Activated T-helper 17 cell treated with anti-CD3 and anti-CD28 coated beads, Interleukin-2, amount 50 U/mL, for 72 hours (primary cell): ENCODE data around the gene CHML. TPM values are rescaled to one million over a fixed set of nuclear protein-coding genes. Genes with fewer than 3 reads are reported as not detected.

Experiments
- ATAC-seq: fragments of 150-1000 bp; cut with Tn5 transposase; replicated peaks from 2 replicates; pipeline ENCODE4 v1.10.0; 2021; ENCODE audit warnings: mild to moderate bottlenecking, moderate library complexity
- H3K27ac Mint-ChIP-seq: one replicate; pipeline ENCODE4 v1.8.0; 2022; ENCODE audit warnings: mixed read lengths
- H3K27me3 Mint-ChIP-seq: one replicate; pipeline ENCODE4 v1.8.0; 2022; ENCODE audit warnings: mixed read lengths
- H3K36me3 Mint-ChIP-seq: one replicate; pipeline ENCODE4 v1.8.0; 2022; ENCODE audit warnings: low read depth, mild to moderate bottlenecking, mixed read lengths
- H3K4me1 Mint-ChIP-seq: one replicate; pipeline ENCODE4 v1.8.0; 2022; ENCODE audit warnings: mixed read lengths
- H3K4me3 Mint-ChIP-seq: one replicate; pipeline ENCODE4 v1.8.0; 2022; ENCODE audit warnings: mild to moderate bottlenecking, mixed read lengths
- H3K9me3 Mint-ChIP-seq: one replicate; pipeline ENCODE4 v1.8.0; 2022; ENCODE audit warnings: mixed read lengths
- total RNA-seq, 2 donors: library from RNA; stranded (reverse); gene quantifications; one replicate each; pipeline ENCODE4 v1.2.3, GENCODE V29; 2022

Gene CHML
- total RNA-seq, 2 donors from 2014 or later: 8.9 to 13.4 TPM

- no peak overlapping the region for H3K27ac Mint-ChIP-seq
- peaks cover 25% of the 10 kb centered on the region for H3K4me1 Mint-ChIP-seq
- peak overlapping the region; percentile 83 for H3K4me3 Mint-ChIP-seq
- H3K9me3 Mint-ChIP-seq: peaks cover 4% of the 10 kb centered on the region
- peaks cover 41% of the 10 kb centered on the region for H3K36me3 Mint-ChIP-seq
- ATAC-seq: no peak
- no peaks in the 10 kb centered on the region for H3K27me3 Mint-ChIP-seq
Measured at GRCh38 chr1:241638099-241638682, 2.0 kb downstream of the CHML start.

- Mint-ChIP-seq H3K4me1 (peaks cover 25% of the 10 kb centered on the region), H3K27me3 (no peaks in the 10 kb centered on the region), H3K36me3 (peaks cover 41% of the 10 kb centered on the region), H3K9me3 (peaks cover 4% of the 10 kb centered on the region), H3K27ac (no peak overlapping the region), H3K4me3 (peak overlapping the region; percentile 83)
- ATAC-seq: no peak
Measured at GRCh38 chr1:241637604-241638003, 2.6 kb downstream of the CHML start.

- Mint-ChIP-seq H3K9me3 (peaks cover 4% of the 10 kb centered on the region), H3K36me3 (peaks cover 45% of the 10 kb centered on the region), H3K4me1 (peaks cover 27% of the 10 kb centered on the region), H3K27ac (no peak overlapping the region), H3K27me3 (no peaks in the 10 kb centered on the region), H3K4me3 (peak overlapping the region; percentile 83)
- no peak for ATAC-seq
Measured at GRCh38 chr1:241637046-241637590, 3.1 kb downstream of the CHML start.

- peaks cover 52% of the 10 kb centered on the region for H3K36me3 Mint-ChIP-seq
Measured at GRCh38 chr1:241636291-241636690, 3.9 kb downstream of the CHML start.

GRCh38 chr1:241635556-241636152 lies 4.5 kb downstream of the CHML start:
- Mint-ChIP-seq H3K9me3 (peaks cover 2% of the 10 kb centered on the region), H3K27me3 (no peaks in the 10 kb centered on the region), H3K4me1 (peaks cover 23% of the 10 kb centered on the region), H3K36me3 (peaks cover 52% of the 10 kb centered on the region), H3K4me3 (no peak overlapping the region), H3K27ac (no peak overlapping the region)
- no peak for ATAC-seq

More at GRCh38 chr1:241636291-241636690, 3.9 kb downstream of the CHML start:
- Mint-ChIP-seq H3K27ac (no peak overlapping the region), H3K4me1 (peaks cover 29% of the 10 kb centered on the region), H3K27me3 (no peaks in the 10 kb centered on the region), H3K9me3 (peaks cover 4% of the 10 kb centered on the region), H3K4me3 (no peak overlapping the region)
- ATAC-seq: no peak

GRCh38 chr1:241632987-241633386 lies 7.2 kb downstream of the CHML start:
- H3K27me3 Mint-ChIP-seq: no peaks in the 10 kb centered on the region
- H3K27ac Mint-ChIP-seq: no peak overlapping the region
- H3K4me1 Mint-ChIP-seq: peaks cover 18% of the 10 kb centered on the region
- no peaks in the 10 kb centered on the region for H3K9me3 Mint-ChIP-seq
- peaks cover 53% of the 10 kb centered on the region for H3K36me3 Mint-ChIP-seq
- ATAC-seq: no peak
- no peak overlapping the region for H3K4me3 Mint-ChIP-seq

- H3K4me3 Mint-ChIP-seq: no peak overlapping the region
- H3K4me1 Mint-ChIP-seq: peaks cover 11% of the 10 kb centered on the region
- H3K27ac Mint-ChIP-seq: no peak overlapping the region
- ATAC-seq: no peak
- H3K9me3 Mint-ChIP-seq: no peaks in the 10 kb centered on the region
- no peaks in the 10 kb centered on the region for H3K27me3 Mint-ChIP-seq
- H3K36me3 Mint-ChIP-seq: peaks cover 40% of the 10 kb centered on the region
Measured at GRCh38 chr1:241631674-241632073, 8.5 kb downstream of the CHML start.

GRCh38 chr1:241630899-241631298 lies 9.3 kb downstream of the CHML start:
- H3K4me1 Mint-ChIP-seq: peaks cover 11% of the 10 kb centered on the region
- no peak for ATAC-seq
- no peak overlapping the region for H3K27ac Mint-ChIP-seq
- no peak overlapping the region for H3K4me3 Mint-ChIP-seq
- peaks cover 35% of the 10 kb centered on the region for H3K36me3 Mint-ChIP-seq
- H3K27me3 Mint-ChIP-seq: no peaks in the 10 kb centered on the region
- H3K9me3 Mint-ChIP-seq: no peaks in the 10 kb centered on the region

- Mint-ChIP-seq H3K9me3 (no peaks in the 10 kb centered on the region), H3K27me3 (no peaks in the 10 kb centered on the region), H3K36me3 (peaks cover 31% of the 10 kb centered on the region), H3K4me1 (peaks cover 11% of the 10 kb centered on the region), H3K27ac (no peak overlapping the region), H3K4me3 (no peak overlapping the region)
- no peak for ATAC-seq
Measured at GRCh38 chr1:241630476-241630875, 9.7 kb downstream of the CHML start.

- peaks cover 11% of the 10 kb centered on the region for H3K4me1 Mint-ChIP-seq
- H3K4me3 Mint-ChIP-seq: no peak overlapping the region
- no peaks in the 10 kb centered on the region for H3K9me3 Mint-ChIP-seq
- H3K27me3 Mint-ChIP-seq: no peaks in the 10 kb centered on the region
- ATAC-seq: no peak
- H3K27ac Mint-ChIP-seq: no peak overlapping the region
- H3K36me3 Mint-ChIP-seq: peaks cover 26% of the 10 kb centered on the region
Measured at GRCh38 chr1:241630005-241630404, 10.2 kb downstream of the CHML start.

GRCh38 chr1:241627453-241628259 lies 12.5 kb downstream of the CHML start:
- Mint-ChIP-seq H3K4me1 (peaks cover 11% of the 10 kb centered on the region), H3K36me3 (peaks cover 15% of the 10 kb centered on the region), H3K9me3 (no peaks in the 10 kb centered on the region), H3K4me3 (peak overlapping the region; percentile 22), H3K27me3 (no peaks in the 10 kb centered on the region), H3K27ac (no peak overlapping the region)
- ATAC-seq: peak; percentile 76

- no peaks in the 10 kb centered on the region for H3K9me3 Mint-ChIP-seq
- H3K4me3 Mint-ChIP-seq: no peak overlapping the region
- peaks cover 5% of the 10 kb centered on the region for H3K36me3 Mint-ChIP-seq
- ATAC-seq: no peak
- no peak overlapping the region for H3K27ac Mint-ChIP-seq
- H3K27me3 Mint-ChIP-seq: no peaks in the 10 kb centered on the region
- H3K4me1 Mint-ChIP-seq: peaks cover 7% of the 10 kb centered on the region
Measured at GRCh38 chr1:241624935-241625334, 15.2 kb downstream of the CHML start.

- H3K27me3 Mint-ChIP-seq: no peaks in the 10 kb centered on the region
- no peak for ATAC-seq
- H3K4me1 Mint-ChIP-seq: no peaks in the 10 kb centered on the region
- H3K9me3 Mint-ChIP-seq: no peaks in the 10 kb centered on the region
- H3K27ac Mint-ChIP-seq: no peak overlapping the region
- no peaks in the 10 kb centered on the region for H3K36me3 Mint-ChIP-seq
- no peak overlapping the region for H3K4me3 Mint-ChIP-seq
Measured at GRCh38 chr1:241622669-241623068, 17.5 kb downstream of the CHML start.

- H3K27ac Mint-ChIP-seq: no peak overlapping the region
- no peaks in the 10 kb centered on the region for H3K36me3 Mint-ChIP-seq
- no peak overlapping the region for H3K4me3 Mint-ChIP-seq
- no peak for ATAC-seq
- no peaks in the 10 kb centered on the region for H3K27me3 Mint-ChIP-seq
- no peaks in the 10 kb centered on the region for H3K9me3 Mint-ChIP-seq
- peaks cover 6% of the 10 kb centered on the region for H3K4me1 Mint-ChIP-seq
Measured at GRCh38 chr1:241617426-241617825, 22.7 kb downstream of the CHML start.
